ENCODE measurements around the gene RNU1-3. TPM values are rescaled to one million over a fixed set of nuclear protein-coding genes. Genes with fewer than 3 reads are reported as not detected.
A peak's percentile ranks its signal among the peaks of the same experiment; 100 is the strongest.
"Not testable (repeated sequence)": the region's sequence is repeated elsewhere in the genome, so short reads cannot be mapped to it uniquely, and the experiment has no call there.

Gene RNU1-3
- total and polyA plus RNA-seq, 2 of the 13 experiments (the other 11 are each of a cell fraction or from before 2014, with no cell fraction given) = under 0.01 to 11,018 TPM

DNA sequence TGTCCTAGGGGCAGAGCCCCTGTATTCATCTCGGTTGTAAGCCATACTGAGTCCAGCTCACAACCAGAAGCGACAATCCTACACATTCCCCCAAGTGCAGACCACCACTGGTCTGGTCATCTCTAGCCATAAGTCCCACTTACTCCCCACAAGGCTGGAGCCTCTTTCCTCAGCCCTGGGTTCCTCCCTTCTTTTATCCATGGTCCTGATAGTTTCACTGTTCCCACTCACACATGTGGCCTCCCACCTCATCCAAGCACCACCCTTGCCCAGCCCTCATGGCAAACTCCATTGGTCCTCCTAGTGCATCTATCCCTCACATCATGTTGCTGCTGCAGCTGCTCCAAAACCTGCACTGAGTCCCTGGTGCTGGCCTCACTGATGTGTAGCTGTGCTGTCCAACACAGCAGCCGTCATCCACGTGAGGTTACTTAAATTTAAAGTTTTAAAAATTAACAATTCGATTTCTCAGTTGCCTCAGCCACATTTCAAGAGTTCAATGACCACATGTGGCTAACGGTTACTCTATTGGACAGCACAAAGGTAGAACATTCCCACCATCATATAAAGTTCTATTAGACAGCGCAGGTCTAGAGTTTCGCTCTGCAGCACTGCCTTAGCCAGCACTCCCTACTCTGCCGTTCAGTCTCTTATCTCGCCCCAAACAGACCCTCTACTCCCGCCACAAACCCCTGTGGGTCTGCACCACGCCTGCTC is 23.1 kb downstream of the RNU1-3 start (continued):
- TF ChIP-seq, protein P1, sequence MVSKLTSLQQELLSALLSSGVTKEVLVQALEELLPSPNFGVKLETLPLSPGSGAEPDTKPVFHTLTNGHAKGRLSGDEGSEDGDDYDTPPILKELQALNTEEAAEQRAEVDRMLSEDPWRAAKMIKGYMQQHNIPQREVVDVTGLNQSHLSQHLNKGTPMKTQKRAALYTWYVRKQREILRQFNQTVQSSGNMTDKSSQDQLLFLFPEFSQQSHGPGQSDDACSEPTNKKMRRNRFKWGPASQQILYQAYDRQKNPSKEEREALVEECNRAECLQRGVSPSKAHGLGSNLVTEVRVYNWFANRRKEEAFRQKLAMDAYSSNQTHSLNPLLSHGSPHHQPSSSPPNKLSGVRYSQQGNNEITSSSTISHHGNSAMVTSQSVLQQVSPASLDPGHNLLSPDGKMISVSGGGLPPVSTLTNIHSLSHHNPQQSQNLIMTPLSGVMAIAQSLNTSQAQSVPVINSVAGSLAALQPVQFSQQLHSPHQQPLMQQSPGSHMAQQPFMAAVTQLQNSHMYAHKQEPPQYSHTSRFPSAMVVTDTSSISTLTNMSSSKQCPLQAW (CRISPR knock-in tag; IDR thresholded peaks at IDR 0.05) = peak; percentile 53; the same call in 1 of the 2 replicates
- TF ChIP-seq, protein P2, sequence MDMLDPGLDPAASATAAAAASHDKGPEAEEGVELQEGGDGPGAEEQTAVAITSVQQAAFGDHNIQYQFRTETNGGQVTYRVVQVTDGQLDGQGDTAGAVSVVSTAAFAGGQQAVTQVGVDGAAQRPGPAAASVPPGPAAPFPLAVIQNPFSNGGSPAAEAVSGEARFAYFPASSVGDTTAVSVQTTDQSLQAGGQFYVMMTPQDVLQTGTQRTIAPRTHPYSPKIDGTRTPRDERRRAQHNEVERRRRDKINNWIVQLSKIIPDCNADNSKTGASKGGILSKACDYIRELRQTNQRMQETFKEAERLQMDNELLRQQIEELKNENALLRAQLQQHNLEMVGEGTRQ (IDR thresholded peaks at IDR 0.05; ENCODE audit: low read depth, low read length) = not testable (repeated sequence)
- TF ChIP-seq, protein P2 (CRISPR knock-in tag; IDR thresholded peaks at IDR 0.05; ENCODE audit: borderline replicate concordance) = 0 out of 2 replicates have a peak, but pooled peaks have one; percentile 23
- TF ChIP-seq KDM6A (CRISPR knock-in tag; IDR thresholded peaks at IDR 0.05; ENCODE audit: low read depth) (peak; percentile 26; the same call in 1 of the 2 replicates), ATRX (CRISPR knock-in tag; IDR thresholded peaks at IDR 0.05; ENCODE audit: borderline replicate concordance) (0 out of 2 replicates have a peak, but pooled peaks have one; percentile 7), ZSCAN21 (CRISPR knock-in tag; IDR thresholded peaks at IDR 0.05; ENCODE audit: borderline replicate concordance) (0 out of 2 replicates have a peak, but pooled peaks have one; percentile 2), ETV5 (CRISPR knock-in tag; IDR thresholded peaks at IDR 0.05; ENCODE audit: borderline replicate concordance) (0 out of 2 replicates have a peak, but pooled peaks have one; percentile 5), CBX5 (CRISPR knock-in tag; IDR thresholded peaks at IDR 0.05; ENCODE audit: borderline replicate concordance) (0 out of 2 replicates have a peak, but pooled peaks have one; percentile 31), FOSL2 (CRISPR knock-in tag; IDR thresholded peaks at IDR 0.05) (0 out of 2 replicates have a peak, but pooled peaks have one; percentile 2), SETDB1 (CRISPR knock-in tag; IDR thresholded peaks at IDR 0.05; ENCODE audit: borderline replicate concordance) (0 out of 2 replicates have a peak, but pooled peaks have one; percentile 46), KDM4B (CRISPR knock-in tag; IDR thresholded peaks at IDR 0.05) (0 out of 2 replicates have a peak, but pooled peaks have one; percentile 14), ZSCAN31 (CRISPR knock-in tag; IDR thresholded peaks at IDR 0.05; ENCODE audit: low read depth) (0 out of 2 replicates have a peak, but pooled peaks have one; percentile 12), ZNF24 (IDR thresholded peaks at IDR 0.05) (0 out of 2 replicates have a peak, but pooled peaks have one; percentile 15), ZNF607 (CRISPR knock-in tag; IDR thresholded peaks at IDR 0.05; ENCODE audit: borderline replicate concordance) (0 out of 2 replicates have a peak, but pooled peaks have one; percentile 65), CHCHD3 (CRISPR knock-in tag; IDR thresholded peaks at IDR 0.05) (0 out of 2 replicates have a peak, but pooled peaks have one; percentile 15), LCORL (IDR thresholded peaks at IDR 0.05) (0 out of 2 replicates have a peak, but pooled peaks have one; percentile 34), STAT5B (CRISPR knock-in tag; IDR thresholded peaks at IDR 0.05) (0 out of 2 replicates have a peak, but pooled peaks have one; percentile 47)
- TF ChIP-seq, protein P3, sequence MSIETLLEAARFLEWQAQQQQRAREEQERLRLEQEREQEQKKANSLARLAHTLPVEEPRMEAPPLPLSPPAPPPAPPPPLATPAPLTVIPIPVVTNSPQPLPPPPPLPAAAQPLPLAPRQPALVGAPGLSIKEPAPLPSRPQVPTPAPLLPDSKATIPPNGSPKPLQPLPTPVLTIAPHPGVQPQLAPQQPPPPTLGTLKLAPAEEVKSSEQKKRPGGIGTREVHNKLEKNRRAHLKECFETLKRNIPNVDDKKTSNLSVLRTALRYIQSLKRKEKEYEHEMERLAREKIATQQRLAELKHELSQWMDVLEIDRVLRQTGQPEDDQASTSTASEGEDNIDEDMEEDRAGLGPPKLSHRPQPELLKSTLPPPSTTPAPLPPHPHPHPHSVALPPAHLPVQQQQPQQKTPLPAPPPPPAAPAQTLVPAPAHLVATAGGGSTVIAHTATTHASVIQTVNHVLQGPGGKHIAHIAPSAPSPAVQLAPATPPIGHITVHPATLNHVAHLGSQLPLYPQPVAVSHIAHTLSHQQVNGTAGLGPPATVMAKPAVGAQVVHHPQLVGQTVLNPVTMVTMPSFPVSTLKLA (IDR thresholded peaks at IDR 0.05) = 0 out of 2 replicates have a peak, but pooled peaks have one; percentile 36
- TF ChIP-seq, protein P4, sequence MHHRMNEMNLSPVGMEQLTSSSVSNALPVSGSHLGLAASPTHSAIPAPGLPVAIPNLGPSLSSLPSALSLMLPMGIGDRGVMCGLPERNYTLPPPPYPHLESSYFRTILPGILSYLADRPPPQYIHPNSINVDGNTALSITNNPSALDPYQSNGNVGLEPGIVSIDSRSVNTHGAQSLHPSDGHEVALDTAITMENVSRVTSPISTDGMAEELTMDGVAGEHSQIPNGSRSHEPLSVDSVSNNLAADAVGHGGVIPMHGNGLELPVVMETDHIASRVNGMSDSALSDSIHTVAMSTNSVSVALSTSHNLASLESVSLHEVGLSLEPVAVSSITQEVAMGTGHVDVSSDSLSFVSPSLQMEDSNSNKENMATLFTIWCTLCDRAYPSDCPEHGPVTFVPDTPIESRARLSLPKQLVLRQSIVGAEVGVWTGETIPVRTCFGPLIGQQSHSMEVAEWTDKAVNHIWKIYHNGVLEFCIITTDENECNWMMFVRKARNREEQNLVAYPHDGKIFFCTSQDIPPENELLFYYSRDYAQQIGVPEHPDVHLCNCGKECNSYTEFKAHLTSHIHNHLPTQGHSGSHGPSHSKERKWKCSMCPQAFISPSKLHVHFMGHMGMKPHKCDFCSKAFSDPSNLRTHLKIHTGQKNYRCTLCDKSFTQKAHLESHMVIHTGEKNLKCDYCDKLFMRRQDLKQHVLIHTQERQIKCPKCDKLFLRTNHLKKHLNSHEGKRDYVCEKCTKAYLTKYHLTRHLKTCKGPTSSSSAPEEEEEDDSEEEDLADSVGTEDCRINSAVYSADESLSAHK (CRISPR knock-in tag; IDR thresholded peaks at IDR 0.05; ENCODE audit: borderline replicate concordance) = 0 out of 2 replicates have a peak, but pooled peaks have one; percentile 10
- not testable (repeated sequence) for TF ChIP-seq LCORL (CRISPR knock-in tag; IDR thresholded peaks at IDR 0.05)

Measured in HepG2 (cell line).